K562 (cell line): ENCODE measurements around the gene CACNA1C.

Experiments
- AFF4 ChIP-seq: sonication (generic); formaldehyde crosslinking; IDR thresholded peaks from 2 replicates; pipeline ENCODE4 v1.8.0; 2023; ENCODE audit warnings: mild to moderate bottlenecking, missing genetic modification reagents
- CTCF ChIP-seq, 3 experiments: IDR thresholded peaks in 2 of 3; conservative IDR thresholded peaks in 1 of 3; 2 replicates each; pipeline ENCODE4 v1.5.1; 2011 to 2012; ENCODE audit warnings: low read length in 3 of 3, mild to moderate bottlenecking in 3 of 3, control low read depth in 2 of 3, improper control_type of control experiment in 1 of 3, inconsistent platforms in 1 of 3, low read depth in 1 of 3, mixed read lengths in 1 of 3, moderate library complexity in 1 of 3; ENCODE audit not compliant: insufficient read depth in 2 of 3
- DIDO1 ChIP-seq: fragments of 450-650 bp; IDR thresholded peaks from 2 replicates; pipeline ENCODE4 v1.6.1; 2016; ENCODE audit warnings: low read depth, missing biosample characterization, missing genetic modification characterization
- HNRNPLL ChIP-seq: fragments of 200-400 bp; formaldehyde crosslinking; IDR thresholded peaks from 2 replicates; pipeline ENCODE4 v1.6.1; 2017; ENCODE audit warnings: low read length, low read depth, mild to moderate bottlenecking; ENCODE audit not compliant: poor library complexity, severe bottlenecking
- NR3C1 ChIP-seq: sonication (generic); formaldehyde crosslinking; IDR thresholded peaks from 2 replicates; pipeline ENCODE4 v1.8.1; 2022; ENCODE audit warnings: missing genetic modification reagents
- POLR2A ChIP-seq: fragments of 450-650 bp; conservative IDR thresholded peaks from 2 replicates; pipeline ENCODE4 v1.6.1; 2016
- SP1 ChIP-seq: sonication (generic); formaldehyde crosslinking; IDR thresholded peaks from 2 replicates; pipeline ENCODE4 v1.8.1; 2022; ENCODE audit warnings: mild to moderate bottlenecking, missing genetic modification reagents
- TEAD1 ChIP-seq, 2 experiments: fragments of 450-650 bp in 1 of 2; sonication (generic) in 1 of 2; formaldehyde crosslinking; IDR thresholded peaks; 2 replicates each; pipeline versions ENCODE4 v1.4.0 to v1.8.0; 2020 to 2022; ENCODE audit warnings: mild to moderate bottlenecking in 2 of 2, missing genetic modification reagents in 1 of 2
- ZHX1 ChIP-seq: fragments of 150-350 bp; conservative IDR thresholded peaks from 2 replicates; pipeline ENCODE4 v1.6.1; 2014; ENCODE audit warnings: low read length
- ZNF3 ChIP-seq: fragments of 250-450 bp; sonication (Bioruptor Pico); IDR thresholded peaks from 2 replicates; pipeline ENCODE4 v1.5.0; 2021; ENCODE audit warnings: mild to moderate bottlenecking, moderate library complexity
- TF ChIP-seq, protein P1 (sequence below): sonication (generic); formaldehyde crosslinking; IDR thresholded peaks from 2 replicates; pipeline ENCODE4 v1.8.1; 2023; ENCODE audit warnings: mild to moderate bottlenecking, missing genetic modification reagents

- TF ChIP-seq ZNF3 (CRISPR knock-in tag) = no peak
- no peak for TF ChIP-seq NR3C1 (CRISPR knock-in tag)
- TF ChIP-seq POLR2A = no peak
- TF ChIP-seq DIDO1 (tag) = no peak
- no peak for TF ChIP-seq AFF4
- TF ChIP-seq ZHX1 = no peak
- peak; percentile 42 to 66 (median 50) for TF ChIP-seq CTCF (IDR thresholded peaks at IDR 0.05 in 2 of 3, conservative IDR thresholded peaks at IDR 0.05 in 1 of 3; ENCODE audit: insufficient read depth in 2 of 3, low read depth in 1 of 3, low read length in 3 of 3)
- TF ChIP-seq TEAD1 (CRISPR knock-in tag; IDR thresholded peaks at IDR 0.05) = no peak
- TF ChIP-seq HNRNPLL = no peak
- TF ChIP-seq, protein P1, sequence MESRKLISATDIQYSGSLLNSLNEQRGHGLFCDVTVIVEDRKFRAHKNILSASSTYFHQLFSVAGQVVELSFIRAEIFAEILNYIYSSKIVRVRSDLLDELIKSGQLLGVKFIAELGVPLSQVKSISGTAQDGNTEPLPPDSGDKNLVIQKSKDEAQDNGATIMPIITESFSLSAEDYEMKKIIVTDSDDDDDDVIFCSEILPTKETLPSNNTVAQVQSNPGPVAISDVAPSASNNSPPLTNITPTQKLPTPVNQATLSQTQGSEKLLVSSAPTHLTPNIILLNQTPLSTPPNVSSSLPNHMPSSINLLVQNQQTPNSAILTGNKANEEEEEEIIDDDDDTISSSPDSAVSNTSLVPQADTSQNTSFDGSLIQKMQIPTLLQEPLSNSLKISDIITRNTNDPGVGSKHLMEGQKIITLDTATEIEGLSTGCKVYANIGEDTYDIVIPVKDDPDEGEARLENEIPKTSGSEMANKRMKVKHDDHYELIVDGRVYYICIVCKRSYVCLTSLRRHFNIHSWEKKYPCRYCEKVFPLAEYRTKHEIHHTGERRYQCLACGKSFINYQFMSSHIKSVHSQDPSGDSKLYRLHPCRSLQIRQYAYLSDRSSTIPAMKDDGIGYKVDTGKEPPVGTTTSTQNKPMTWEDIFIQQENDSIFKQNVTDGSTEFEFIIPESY (CRISPR knock-in tag) = no peak
- no peak for TF ChIP-seq SP1 (CRISPR knock-in tag)
These were observed 571.9 kb downstream of the CACNA1C start for GRCh38 chr12:2624543-2625288.
